Endothelial cell of umbilical vein (primary cell): ENCODE data around the gene CD34.

Source experiments
- CTCF ChIP-seq, 2 donors: IDR thresholded peaks; 1 replicate in 1 of 2; 2 replicates in 1 of 2; pipeline ENCODE4 v1.5.1; 2011; ENCODE audit warnings: low read length in 2 of 2, mild to moderate bottlenecking in 2 of 2, moderate library complexity in 2 of 2, control low read depth in 1 of 2, inconsistent platforms in 1 of 2, low read depth in 1 of 2; ENCODE audit not compliant: insufficient read depth in 1 of 2; ENCODE audit errors: extremely low read depth in 1 of 2
- EZH2 ChIP-seq: IDR thresholded peaks from 2 replicates; pipeline ENCODE4 v1.6.1; 2012; ENCODE audit warnings: borderline replicate concordance, low read depth, mild to moderate bottlenecking, moderate library complexity, low read length, inconsistent platforms; ENCODE audit not compliant: severe bottlenecking
- GATA2 ChIP-seq: IDR thresholded peaks from 2 replicates; pipeline ENCODE4 v1.7.0; 2011; ENCODE audit warnings: low read depth, mild to moderate bottlenecking, moderate library complexity, mixed read lengths, low read length; ENCODE audit not compliant: insufficient read length, insufficient read depth
- JUN ChIP-seq: IDR thresholded peaks from 2 replicates; pipeline ENCODE4 v1.6.1; 2011; ENCODE audit warnings: borderline replicate concordance, low read depth; ENCODE audit not compliant: insufficient read length, insufficient read depth
- MYC ChIP-seq: IDR thresholded peaks from one replicate; pipeline ENCODE4 v1.6.1; 2011; ENCODE audit warnings: mild to moderate bottlenecking, low read depth, low read length
- POLR2A ChIP-seq: IDR thresholded peaks from 2 replicates; pipeline ENCODE4 v1.6.1; 2012; ENCODE audit warnings: low read depth, mild to moderate bottlenecking, control low read depth, low read length
- POLR2AphosphoS5 ChIP-seq: IDR thresholded peaks from 2 replicates; pipeline ENCODE4 v1.6.1; 2012; ENCODE audit warnings: low read depth, mild to moderate bottlenecking, control low read depth, low read length, moderate library complexity; ENCODE audit not compliant: insufficient read depth

GRCh38 chr1:207894704-207895103, 16.2 kb downstream of the CD34 start:
- TF ChIP-seq POLR2A (no peak), EZH2 (no peak), MYC (no peak), CTCF (IDR thresholded peaks at IDR 0.05; ENCODE audit: extremely low read depth in 1 of 2, insufficient read depth in 1 of 2, low read depth in 1 of 2, low read length in 2 of 2) (no peak), GATA2 (no peak), JUN (no peak), POLR2AphosphoS5 (no peak)
